SW 1271 (cell line): Measurements from ENCODE around the gene TM7SF3.

Experiments used
- DNase-seq, 2 experiments: peaks; one replicate each; lab custom pipeline; 2025; lab: John Stamatoyannopoulos, UW

The TM7SF3 gene

DNA sequence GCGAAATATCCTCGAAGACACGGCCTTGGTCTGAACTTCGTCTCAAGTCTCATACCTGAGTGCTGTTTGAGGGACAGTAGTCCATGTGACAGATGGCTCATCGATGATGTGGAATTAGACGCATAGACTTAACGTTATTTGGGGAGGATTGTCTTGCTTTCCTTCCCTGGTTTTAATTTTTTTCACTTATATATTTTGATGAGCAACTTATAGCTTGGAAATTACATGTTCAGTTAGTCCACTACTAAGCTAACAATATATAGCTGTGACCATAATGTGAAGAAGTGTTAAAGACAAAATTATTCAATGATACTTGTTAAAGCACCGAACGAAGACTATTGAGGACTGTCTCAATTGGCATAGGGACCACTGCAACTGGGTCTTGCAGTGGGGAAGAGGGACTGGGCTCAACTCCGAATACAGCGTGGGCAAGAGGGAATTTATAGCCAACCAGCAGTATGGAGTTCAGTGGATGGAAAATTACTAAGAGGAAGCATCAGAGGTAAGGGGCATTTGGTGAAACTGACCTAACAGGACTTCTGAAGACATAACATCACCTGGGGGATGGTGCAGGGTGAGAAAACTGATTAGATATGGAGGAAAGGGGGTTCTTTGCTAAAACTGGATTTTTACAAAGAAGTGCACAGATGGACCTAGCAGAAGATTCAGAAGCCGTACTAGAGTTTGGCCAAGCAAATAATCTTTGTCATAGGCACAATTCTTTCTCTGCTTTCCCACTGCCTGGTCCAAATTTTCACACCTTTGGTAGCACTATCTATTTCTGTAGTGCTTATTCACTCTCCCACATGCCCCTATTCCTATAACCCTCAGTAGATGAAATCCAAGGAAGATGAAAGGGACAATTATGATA lies 910 bp upstream of the TM7SF3 start:
- DNase-seq: peak in 1 of 2 experiments; percentile 40

DNA sequence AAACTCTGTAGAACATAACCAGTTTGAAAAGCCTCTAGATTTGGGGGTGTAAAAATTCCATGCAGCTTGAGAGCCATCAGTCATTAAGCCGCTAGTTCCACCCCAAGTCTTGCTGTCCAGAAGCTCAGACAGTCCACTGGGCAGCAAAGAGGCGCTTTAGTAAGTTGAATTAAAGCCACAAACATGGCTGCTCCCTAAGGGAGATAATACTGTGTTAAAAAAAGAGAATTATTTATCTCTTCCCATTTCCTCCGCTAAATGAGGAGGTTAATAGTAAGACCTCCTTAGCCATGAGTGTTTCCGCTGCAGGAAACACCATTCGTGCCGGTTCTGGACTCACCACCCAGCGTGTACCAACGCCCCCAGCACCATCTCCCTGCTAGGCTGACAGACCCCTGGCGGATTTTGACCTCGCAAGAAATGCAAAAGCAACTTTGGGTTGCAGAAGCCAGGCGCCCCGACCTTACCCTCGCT lies 536 bp downstream of the TM7SF3 start:
- DNase-seq: peak in 1 of 2 experiments; percentile 65

- DNase-seq: no peak
Measured at GRCh38 chr12:27012982-27013255, 1.3 kb downstream of the TM7SF3 start.

DNA sequence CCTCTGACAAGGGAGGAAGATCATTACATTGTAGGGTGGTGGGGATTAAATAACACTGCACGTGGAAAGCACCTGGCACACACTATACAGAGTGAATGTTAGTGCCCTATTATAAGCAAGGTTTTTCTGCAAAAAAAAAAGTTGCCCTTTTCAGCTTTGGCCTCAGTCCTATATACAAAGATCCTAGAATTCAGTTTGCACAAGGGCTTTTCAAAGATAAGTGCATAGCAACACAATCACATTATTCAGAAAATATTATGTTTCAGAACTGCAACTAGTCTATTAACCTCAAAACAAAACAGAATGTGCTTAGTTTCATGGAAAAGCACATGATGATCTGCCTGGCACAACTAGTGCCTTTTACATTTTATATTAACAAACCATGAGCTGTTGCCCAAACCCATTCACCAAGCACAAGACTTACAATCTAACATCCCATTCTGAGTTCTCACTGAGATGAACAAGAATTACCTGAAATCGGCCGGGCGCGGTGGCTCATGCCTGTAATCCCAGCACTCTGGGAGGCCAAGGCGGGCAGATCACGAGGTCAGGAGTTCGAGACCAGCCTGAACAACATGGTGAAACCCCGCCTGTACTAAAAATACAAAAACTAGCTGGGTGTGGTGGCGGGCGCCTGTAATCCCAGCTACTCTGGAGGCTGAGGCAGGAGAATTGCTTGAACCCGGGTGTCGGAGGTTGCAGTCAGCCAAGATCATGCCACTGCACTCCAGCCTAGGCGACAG lies 1.8 kb downstream of the TM7SF3 start:
- DNase-seq: no peak

DNA sequence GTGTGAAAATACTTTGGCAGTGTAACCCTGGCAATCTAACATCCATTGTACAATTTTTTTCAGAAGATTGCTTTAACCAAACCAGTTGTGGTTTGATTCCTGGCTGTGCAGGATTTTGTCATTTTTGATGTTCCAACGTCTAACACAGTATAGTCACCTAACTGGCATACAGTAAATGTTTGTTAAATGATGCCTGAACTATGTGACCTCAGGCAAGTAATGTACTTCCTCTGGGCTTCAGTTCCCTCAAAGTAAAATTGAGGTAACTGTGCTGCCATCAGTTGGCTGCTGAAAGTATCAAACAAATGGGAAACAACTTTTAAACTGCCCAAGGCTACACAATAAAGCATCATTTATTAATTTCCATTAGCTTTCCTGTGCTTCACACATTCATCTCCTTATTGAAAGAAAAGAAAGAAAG lies 4.3 kb downstream of the TM7SF3 start:
- DNase-seq: peak in 1 of 2 experiments; percentile 15

- DNase-seq: no peak
Measured at GRCh38 chr12:27008081-27008480, 6.1 kb downstream of the TM7SF3 start.

DNA sequence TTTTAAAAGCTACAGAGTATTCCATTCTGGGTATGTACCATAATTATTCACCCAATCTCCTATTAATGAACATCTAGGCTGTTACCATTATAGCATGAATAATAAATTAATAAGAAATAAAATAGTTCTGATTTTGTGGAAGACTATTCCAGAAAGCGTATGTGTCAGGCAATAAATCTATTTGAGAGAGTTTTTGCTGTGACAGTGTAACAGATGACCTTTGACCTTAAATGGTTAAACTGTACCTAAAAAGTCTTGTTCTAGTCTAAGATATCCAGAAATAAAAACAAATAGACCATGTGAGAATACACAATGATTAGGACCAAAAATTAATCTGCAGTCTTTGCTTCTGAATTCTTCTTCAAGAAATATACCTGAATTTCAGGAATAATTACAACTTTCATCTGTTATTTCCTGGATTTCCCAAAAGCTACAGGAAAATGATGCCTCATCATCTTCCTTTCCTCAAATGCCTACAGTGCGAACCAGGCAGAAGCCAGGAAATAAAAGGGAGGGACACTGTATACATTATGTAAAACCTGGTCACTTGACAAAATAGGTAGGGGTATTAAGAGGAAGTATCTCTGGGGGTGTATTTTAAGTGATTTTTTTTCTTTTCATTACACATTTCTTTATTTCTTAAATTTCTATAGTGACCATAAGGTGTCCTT lies 7.3 kb downstream of the TM7SF3 start:
- DNase-seq: no peak

DNA sequence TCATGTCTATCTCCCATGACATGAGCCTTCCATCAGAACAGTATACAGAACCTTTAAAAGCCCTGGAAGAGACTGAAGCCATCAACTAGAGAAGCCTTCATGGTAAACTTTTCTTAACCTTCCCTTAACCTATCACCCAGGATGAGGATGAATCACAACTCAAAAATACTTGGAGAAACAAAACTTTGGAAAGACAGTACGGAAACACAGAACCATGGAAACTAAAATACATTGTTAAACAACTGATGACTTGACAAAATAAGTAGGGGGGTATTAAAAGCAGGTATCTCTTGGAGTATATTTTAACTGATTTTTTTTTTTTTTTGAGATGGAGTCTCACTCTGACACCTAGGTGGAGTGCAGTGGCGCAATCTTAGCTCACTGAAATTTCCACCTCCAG lies 8.7 kb downstream of the TM7SF3 start:
- DNase-seq: no peak

GRCh38 chr12:27003421-27004381 lies 10.5 kb downstream of the TM7SF3 start:
- no peak for DNase-seq

GRCh38 chr12:27002141-27002540 lies 12.0 kb downstream of the TM7SF3 start:
- DNase-seq: no peak

- DNase-seq: no peak
Measured at GRCh38 chr12:27001663-27002062, 12.5 kb downstream of the TM7SF3 start.

- no peak for DNase-seq
Measured at GRCh38 chr12:27000961-27001360, 13.2 kb downstream of the TM7SF3 start.

DNA sequence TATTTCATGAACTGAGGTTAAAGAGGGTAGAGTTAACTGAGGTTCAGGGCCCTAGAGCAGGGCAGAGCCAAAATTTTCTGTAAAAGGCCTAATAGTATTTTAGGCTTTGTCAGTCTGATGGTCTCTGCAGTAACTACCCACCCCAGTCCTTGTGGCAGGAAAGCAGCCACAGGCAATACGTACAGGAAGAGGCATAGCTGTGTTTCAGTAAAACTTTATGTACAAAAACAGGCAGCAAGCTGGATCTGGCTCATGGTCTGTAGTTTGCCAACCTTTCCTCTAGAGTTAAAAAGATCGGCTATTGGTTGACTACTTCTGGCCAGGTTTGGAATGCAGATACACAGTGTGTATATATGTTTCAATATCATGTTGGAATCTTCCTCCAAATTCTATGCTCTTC lies 17.2 kb downstream of the TM7SF3 start:
- DNase-seq: no peak

DNA sequence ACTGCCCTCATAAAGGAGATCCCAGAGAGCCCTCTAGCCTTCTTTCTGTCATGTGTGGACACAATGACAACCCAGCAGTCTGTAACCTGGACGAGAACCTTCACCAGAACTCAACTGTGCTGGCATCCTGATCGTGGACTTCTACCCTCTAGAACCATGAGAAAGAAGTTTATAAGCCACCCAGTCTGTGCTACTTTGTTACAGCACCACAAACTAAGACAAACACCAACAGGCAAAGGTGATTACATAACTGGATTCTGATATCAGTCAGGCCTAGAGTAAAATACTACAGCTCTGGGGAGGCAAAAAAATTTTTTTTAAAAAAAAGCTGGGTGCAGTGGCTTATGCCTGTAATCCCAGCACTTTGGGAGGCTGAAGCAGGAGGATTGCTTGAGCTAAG lies 18.5 kb downstream of the TM7SF3 start:
- no peak for DNase-seq

GRCh38 chr12:26994109-26994508 lies 20.1 kb downstream of the TM7SF3 start:
- DNase-seq: no peak

DNA sequence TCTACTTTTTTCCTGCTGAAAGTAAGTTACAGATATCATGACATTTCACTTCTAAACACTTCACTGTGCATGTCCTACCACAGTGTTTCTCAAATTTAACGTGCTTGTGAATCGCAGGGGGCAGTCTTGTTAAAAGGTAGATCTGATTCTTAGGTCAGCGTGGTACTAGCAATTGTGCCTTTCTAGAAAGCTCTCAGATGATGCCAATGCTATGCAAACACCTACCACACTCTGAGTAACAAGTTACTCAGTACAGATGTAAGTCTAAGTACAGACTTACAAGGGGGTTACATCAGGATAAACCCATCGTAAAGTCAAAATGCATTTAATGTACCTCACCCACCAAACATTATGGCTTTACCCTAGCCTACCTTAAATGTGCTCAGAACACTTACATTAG lies 22.4 kb downstream of the TM7SF3 start:
- DNase-seq: no peak

DNA sequence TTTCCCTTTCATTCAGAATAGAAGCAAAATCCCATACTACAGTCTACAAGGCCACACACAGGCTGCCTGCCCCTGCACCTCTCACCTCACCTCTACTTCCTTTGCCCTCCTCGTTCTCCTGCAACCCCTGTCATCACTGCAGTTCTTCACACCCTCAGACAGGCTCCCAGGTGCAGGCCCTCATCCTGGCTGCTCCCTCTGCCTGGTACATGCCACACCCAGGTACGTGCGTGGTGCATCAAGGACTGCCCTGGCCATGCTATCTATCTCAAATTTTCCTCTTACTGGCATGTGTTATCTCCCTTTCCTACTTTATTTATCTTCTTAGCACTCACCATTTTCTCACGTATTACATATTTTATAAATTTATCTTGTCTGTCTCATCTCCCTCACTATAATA lies 24.3 kb downstream of the TM7SF3 start:
- no peak for DNase-seq

GRCh38 chr12:26988703-26989102 lies 25.5 kb downstream of the TM7SF3 start:
- no peak for DNase-seq

- no peak for DNase-seq
Measured at GRCh38 chr12:26987634-26988424, 26.4 kb downstream of the TM7SF3 start.

- DNase-seq: no peak
Measured at GRCh38 chr12:26982866-26983265, 31.3 kb downstream of the TM7SF3 start.

DNA sequence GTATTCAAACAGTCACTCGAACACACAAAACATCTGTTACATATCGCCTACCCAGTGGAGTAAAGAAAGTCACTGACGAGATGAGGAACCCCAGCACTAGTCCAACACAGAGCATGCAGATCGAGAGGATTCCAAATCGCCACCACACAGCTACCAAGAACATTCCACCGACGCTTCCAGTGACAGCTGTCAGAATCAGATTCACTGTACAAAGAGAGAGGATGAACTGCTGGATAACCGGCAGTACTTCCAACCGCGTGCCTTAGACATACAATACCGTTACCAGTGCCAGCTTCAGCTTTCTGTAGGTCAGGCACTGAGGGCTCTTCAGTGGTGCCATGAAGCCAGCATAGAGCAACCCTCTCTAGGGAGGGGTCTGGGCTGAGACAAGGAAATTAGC lies 34.5 kb downstream of the TM7SF3 start:
- no peak for DNase-seq
